ENCODE measurements around the gene SPTB. TPM values are rescaled to one million over a fixed set of nuclear protein-coding genes. Genes with fewer than 3 reads are reported as not detected.

SPTB gene
- total and polyA plus RNA-seq, 9 of the 15 experiments (the other 6 are each of a cell fraction or from before 2014, with no cell fraction given): 0.21 to 45.9 (median 11.7) TPM

GRCh38 chr14:64747327-64747726 lies 132.4 kb downstream of the SPTB start:
- BruUV-seq (replicated peaks): no TSS peak
- in situ Hi-C loops (cut with MboI) (no loop called here), intact Hi-C loops (cut with micrococcal nuclease) (no loop called here)
- Histone ChIP-seq H3K36me3 (ENCODE audit: control insufficient read depth, insufficient read depth, low read length) (no peaks in the 10 kb centered on the region), H3K79me2 (ENCODE audit: control insufficient read depth, insufficient read depth, low read length) (no peaks in the 10 kb centered on the region), H3K4me1 (replicated peaks in 1 of 2; ENCODE audit: control insufficient read depth in 2 of 2, insufficient read depth in 2 of 2, low read length in 2 of 2) (no peaks in the 10 kb centered on the region; a peak in 1 of 5 replicates), H3K9me1 (ENCODE audit: control insufficient read depth, insufficient read depth, low read length) (no peaks in the 10 kb centered on the region), H4K20me1 (replicated peaks; ENCODE audit: control insufficient read depth, insufficient read depth, low read length) (no peaks in the 10 kb centered on the region; the same call in 1 of the 2 replicates), H3K27me3 (ENCODE audit: control insufficient read depth in 2 of 2, insufficient read depth in 2 of 2, low read length in 2 of 2) (peaks cover 10 to 69% of the 10 kb centered on the region in 2 experiments; a peak in 4 of 5 replicates), H3K4me3 (no peak overlapping the region), H3K9ac (ENCODE audit: insufficient read depth in 1 of 2, low read depth in 2 of 2, low read length in 2 of 2) (no peak overlapping the region), H3K27ac (ENCODE audit: extremely low read depth, low read depth, low read length) (no peak overlapping the region), H2AFZ (ENCODE audit: low read depth, low read length) (no peak overlapping the region), H3K4me2 (ENCODE audit: insufficient read depth, low read length) (no peak overlapping the region), H3K9me3 (replicated peaks; ENCODE audit: control insufficient read depth, insufficient read depth, low read depth, low read length) (no peaks in the 10 kb centered on the region)
- FAIRE-seq: no peak
- ATAC-seq: no peak
- 2% methylated on average over 4 of the region's 5 CpGs for WGBS (ENCODE audit: insufficient coverage, low coverage, missing lambda C conversion rate)
- ChIA-PET CTCF (ENCODE audit: low intra/inter-chr PET ratio) (no interaction called here), POLR2A (no interaction called here)
- DNase-seq (ENCODE audit: extremely low read depth in 1 of 4, low spot score in 3 of 4): no peak
- TF ChIP-seq PHF20 (IDR thresholded peaks at IDR 0.05; ENCODE audit: partially characterized antibody): no peak
- no peak for TF ChIP-seq CREB5 (CRISPR knock-in tag; IDR thresholded peaks at IDR 0.05)
- no peak for TF ChIP-seq ATF4 (CRISPR knock-in tag; IDR thresholded peaks at IDR 0.05)
- TF ChIP-seq TAL1 (IDR thresholded peaks at IDR 0.05): no peak
- TF ChIP-seq CHD4 (IDR thresholded peaks at IDR 0.05; ENCODE audit: insufficient read depth, insufficient replicate concordance, low read depth, low read length, poor library complexity, severe bottlenecking): no peak
- TF ChIP-seq ETV6 (IDR thresholded peaks at IDR 0.05; ENCODE audit: borderline replicate concordance in 1 of 2, low read depth in 2 of 2, low read length in 1 of 2): no peak
- no peak for TF ChIP-seq ETV6 (CRISPR knock-in tag; IDR thresholded peaks at IDR 0.05; ENCODE audit: borderline replicate concordance)
- TF ChIP-seq ZNF318 (IDR thresholded peaks at IDR 0.05; ENCODE audit: borderline replicate concordance in 1 of 2, low read depth in 1 of 2): no peak
- TF ChIP-seq NFRKB (IDR thresholded peaks at IDR 0.05; ENCODE audit: low read depth): no peak
- TF ChIP-seq POLR2AphosphoS5 (IDR thresholded peaks at IDR 0.05; ENCODE audit: control insufficient read depth, insufficient read depth, low read depth, low read length): no peak

All from K562 (cell line).